Muscle of leg (tissue), 16 donors: ENCODE data around the gene MACC1. TPM values are rescaled to one million over a fixed set of nuclear protein-coding genes. Genes with fewer than 3 reads are reported as not detected.

Source experiments
- DNase-seq: peaks from one replicate; pipeline ENCODE4 v3.0.0; 2013
- H3K27ac ChIP-seq: one replicate; pipeline ENCODE4 v1.5.1; 2013; ENCODE audit warnings: mild to moderate bottlenecking, low read length, control low read depth
- H3K27me3 ChIP-seq: one replicate; pipeline ENCODE4 v1.6.1; 2013; ENCODE audit warnings: low read length; ENCODE audit not compliant: control insufficient read depth, insufficient read depth
- H3K36me3 ChIP-seq: one replicate; pipeline ENCODE4 v1.6.1; 2013; ENCODE audit warnings: low read length; ENCODE audit not compliant: control insufficient read depth, insufficient read depth
- H3K4me1 ChIP-seq: one replicate; pipeline ENCODE4 v1.6.1; 2013; ENCODE audit warnings: low read length; ENCODE audit not compliant: control insufficient read depth, insufficient read depth
- H3K4me3 ChIP-seq: one replicate; pipeline ENCODE4 v1.5.1; 2013; ENCODE audit warnings: low read length, control low read depth
- H3K9me3 ChIP-seq: replicated peaks from 2 replicates; pipeline ENCODE4 v1.6.1; 2013; ENCODE audit warnings: low read depth, low read length; ENCODE audit not compliant: control insufficient read depth
- WGBS: methylation state at CpG from one replicate; pipeline ENCODE4 v1.1.5; 2013; ENCODE audit warnings: missing lambda C conversion rate; ENCODE audit not compliant: insufficient coverage; 5-methylcytosine and 5-hydroxymethylcytosine counted together
- long read RNA-seq, 11 donors: transcript quantifications; one replicate each; lab custom pipeline, GENCODE V29; 2026
- polyA plus RNA-seq, 8 donors: library from polyadenylated mRNA; unstranded; fragments of 120-200 nt; gene quantifications; one replicate each; pipeline versions ENCODE4 v1.2.1 to v1.2.3, GENCODE V29; 2013; ENCODE audit warnings: inconsistent platforms in 1 of 8, low replicate concordance in 1 of 8; ENCODE audit not compliant: insufficient read length in 8 of 8, insufficient read depth in 1 of 8
- total RNA-seq: library from RNA; stranded (reverse); fragments of 120-200 nt; gene quantifications from one replicate; pipeline ENCODE4 v1.2.4, GENCODE V29; 2013

MACC1 gene
- total RNA-seq: 0.09 TPM
- 1 to 10 TPM in 1 of 8 donors, under 1 TPM in 7; 0.04 to 2.7 (median 0.12) TPM for polyA plus RNA-seq
- long read RNA-seq, donor 1: 0 reads
- long read RNA-seq, donor 2: 0 reads
- long read RNA-seq, donor 3: 0 reads
- long read RNA-seq, donor 4: 0 reads
- long read RNA-seq, donor 5: 0 reads
- long read RNA-seq, donor 6: 0 reads
- long read RNA-seq, donor 7: 0 reads
- long read RNA-seq, donor 8: 0 reads
- long read RNA-seq, donor 9: 0 reads
- long read RNA-seq, donor 10: 0 reads
- long read RNA-seq, donor 11: 0 reads

GRCh38 chr7:20217193-20217948 is at the start of gene MACC1:
TSS of gene MACC1 (minus strand) at chr7:20217384. CDS start at chr7:20161862, 55,522 bp downstream.
- Histone ChIP-seq H3K27ac (peak within 1 kb of the TSS; percentile 33), H3K4me1 (no peaks in the 10 kb centered on the region), H3K27me3 (no peaks in the 10 kb centered on the region), H3K36me3 (no peaks in the 10 kb centered on the region), H3K9me3 (no peaks in the 10 kb centered on the region), H3K4me3 (no peak within 1 kb of the TSS)
- WGBS: no CpG with 5 or more reads among the region's 6 CpGs
- peak; percentile 67 for DNase-seq

- H3K9me3 ChIP-seq: no peaks in the 10 kb centered on the region
- H3K4me1 ChIP-seq: no peaks in the 10 kb centered on the region
Observed at GRCh38 chr7:20264623-20265022, 47.4 kb upstream of the MACC1 start.

GRCh38 chr7:20260223-20260622 is 43.0 kb upstream of the MACC1 start:
- Histone ChIP-seq H3K27ac (no peak overlapping the region), H3K27me3 (no peaks in the 10 kb centered on the region), H3K9me3 (no peaks in the 10 kb centered on the region), H3K36me3 (no peaks in the 10 kb centered on the region), H3K4me1 (no peaks in the 10 kb centered on the region), H3K4me3 (no peak overlapping the region)
- WGBS: 60% methylated on average over 1 of the region's 1 CpG
- DNase-seq: peak; percentile 71

More at GRCh38 chr7:20264623-20265022, 47.4 kb upstream of the MACC1 start:
- no peak overlapping the region for H3K27ac ChIP-seq
- no peak for DNase-seq
- H3K36me3 ChIP-seq: no peaks in the 10 kb centered on the region
- no peak overlapping the region for H3K4me3 ChIP-seq
- H3K27me3 ChIP-seq: no peaks in the 10 kb centered on the region
- WGBS: 67% methylated on average over 1 of the region's 2 CpGs

- no peak for DNase-seq
- no peaks in the 10 kb centered on the region for H3K36me3 ChIP-seq
- H3K27me3 ChIP-seq: no peaks in the 10 kb centered on the region
- H3K9me3 ChIP-seq: no peaks in the 10 kb centered on the region
- H3K4me1 ChIP-seq: no peaks in the 10 kb centered on the region
- no peak overlapping the region for H3K4me3 ChIP-seq
- no peak overlapping the region for H3K27ac ChIP-seq
Observed at GRCh38 chr7:20257212-20257611, 40.0 kb upstream of the MACC1 start.

- Histone ChIP-seq H3K9me3 (no peaks in the 10 kb centered on the region), H3K36me3 (no peaks in the 10 kb centered on the region), H3K27ac (no peak overlapping the region), H3K4me3 (no peak overlapping the region), H3K4me1 (no peaks in the 10 kb centered on the region), H3K27me3 (no peaks in the 10 kb centered on the region)
- WGBS: no CpG with 5 or more reads among the region's 1 CpG
- peak; percentile 13 for DNase-seq
Observed at GRCh38 chr7:20249920-20250319, 32.7 kb upstream of the MACC1 start.

GRCh38 chr7:20249376-20249775 is 32.2 kb upstream of the MACC1 start:
- no peaks in the 10 kb centered on the region for H3K27me3 ChIP-seq
- DNase-seq: no peak
- H3K4me1 ChIP-seq: no peaks in the 10 kb centered on the region
- H3K4me3 ChIP-seq: no peak overlapping the region
- no peak overlapping the region for H3K27ac ChIP-seq
- no peaks in the 10 kb centered on the region for H3K36me3 ChIP-seq
- no peaks in the 10 kb centered on the region for H3K9me3 ChIP-seq
- WGBS: no CpG with 5 or more reads among the region's 4 CpGs

GRCh38 chr7:20246236-20246635 is 29.1 kb upstream of the MACC1 start:
- 100% methylated on average over 3 of the region's 5 CpGs for WGBS
- Histone ChIP-seq H3K27ac (no peak overlapping the region), H3K36me3 (no peaks in the 10 kb centered on the region), H3K9me3 (no peaks in the 10 kb centered on the region), H3K4me3 (no peak overlapping the region), H3K27me3 (no peaks in the 10 kb centered on the region), H3K4me1 (no peaks in the 10 kb centered on the region)
- DNase-seq: no peak

- no peak for DNase-seq
- no peaks in the 10 kb centered on the region for H3K4me1 ChIP-seq
- no peaks in the 10 kb centered on the region for H3K9me3 ChIP-seq
- whole genome bisulfite sequencing: no CpG with 5 or more reads among the region's 3 CpGs
- H3K4me3 ChIP-seq: no peak overlapping the region
- no peak overlapping the region for H3K27ac ChIP-seq
- H3K27me3 ChIP-seq: no peaks in the 10 kb centered on the region
- no peaks in the 10 kb centered on the region for H3K36me3 ChIP-seq
Observed at GRCh38 chr7:20244334-20245120, 27.3 kb upstream of the MACC1 start.

- Histone ChIP-seq H3K27ac (no peak overlapping the region), H3K27me3 (no peaks in the 10 kb centered on the region), H3K4me1 (no peaks in the 10 kb centered on the region), H3K36me3 (no peaks in the 10 kb centered on the region), H3K4me3 (no peak overlapping the region), H3K9me3 (no peaks in the 10 kb centered on the region)
- DNase-seq: no peak
- 78% methylated on average over 1 of the region's 2 CpGs for WGBS
Observed at GRCh38 chr7:20241911-20242261, 24.7 kb upstream of the MACC1 start.
